Smooth muscle cell (in vitro differentiated cells): Measurements from ENCODE around the gene PLSCR3. TPM values are rescaled to one million over a fixed set of nuclear protein-coding genes. Genes with fewer than 3 reads are reported as not detected.
"Not testable (repeated sequence)": the region's sequence is repeated elsewhere in the genome, so short reads cannot be mapped to it uniquely, and the experiment has no call there.

Source experiments
- DNase-seq: peaks from one replicate; lab custom pipeline; 2025; ENCODE audit not compliant: unreplicated experiment; lab: John Stamatoyannopoulos, UW
- H2AFZ ChIP-seq: fragments of 200-600 bp; sonication (generic); 2 replicates; pipeline ENCODE4 v1.6.0; 2016; ENCODE audit warnings: antibody characterized with exemption, low read depth, mild to moderate bottlenecking
- H3F3A ChIP-seq: fragments of 200-600 bp; sonication (generic); 2 replicates; pipeline ENCODE4 v1.6.0; 2017; ENCODE audit warnings: antibody characterized with exemption, low read depth
- H3K27ac ChIP-seq: fragments of 200-600 bp; sonication (generic); 2 replicates; pipeline ENCODE4 v1.5.1; 2016; ENCODE audit warnings: low read depth, mild to moderate bottlenecking
- H3K27me3 ChIP-seq: fragments of 200-600 bp; sonication (generic); 2 replicates; pipeline ENCODE4 v1.6.1; 2016; ENCODE audit warnings: low read depth, mild to moderate bottlenecking
- H3K36me3 ChIP-seq: fragments of 200-600 bp; sonication (generic); 2 replicates; pipeline ENCODE4 v1.5.1; 2016; ENCODE audit warnings: low read depth
- H3K4me1 ChIP-seq: fragments of 200-600 bp; sonication (generic); 2 replicates; pipeline ENCODE4 v1.5.1; 2016; ENCODE audit warnings: low read depth
- H3K4me2 ChIP-seq: fragments of 200-600 bp; sonication (generic); 2 replicates; pipeline ENCODE4 v1.6.0; 2016; ENCODE audit warnings: mild to moderate bottlenecking
- H3K4me3 ChIP-seq: fragments of 200-600 bp; sonication (generic); 2 replicates; pipeline ENCODE4 v1.5.1; 2016; ENCODE audit warnings: mild to moderate bottlenecking
- H3K79me2 ChIP-seq: fragments of 200-600 bp; sonication (generic); 2 replicates; pipeline ENCODE4 v1.6.0; 2016; ENCODE audit warnings: low read depth, mild to moderate bottlenecking
- H3K9ac ChIP-seq: fragments of 200-600 bp; sonication (generic); 2 replicates; pipeline ENCODE4 v1.6.0; 2016; ENCODE audit warnings: low read depth
- H3K9me3 ChIP-seq: fragments of 200-600 bp; sonication (generic); replicated peaks from 2 replicates; pipeline ENCODE4 v1.5.1; 2016; ENCODE audit warnings: low read depth
- H4K20me1 ChIP-seq: fragments of 200-600 bp; sonication (generic); 2 replicates; pipeline ENCODE4 v1.6.0; 2016; ENCODE audit warnings: low read depth
- WGBS: methylation state at CpG from one replicate; pipeline ENCODE4 v1.1.7; 2016; ENCODE audit warnings: low lambda C conversion rate; 5-methylcytosine and 5-hydroxymethylcytosine counted together
- polyA plus RNA-seq: library from polyadenylated mRNA; unstranded; fragments of >200 nt; fragmentation: Nextera tagmentation; extraction: Ambion mirVana; gene quantifications from 2 replicates; pipeline ENCODE4 v1.2.1, GENCODE V29; 2016
- total RNA-seq: library from RNA; depleted of rRNA; stranded (reverse); fragments of >200 nt; gene quantifications from 2 replicates; pipeline ENCODE4 v1.2.3, GENCODE V29; 2014
- TF ChIP-seq, protein P1 (sequence below): fragments of 200-600 bp; sonication (generic); IDR thresholded peaks from 2 replicates; pipeline ENCODE4 v1.5.1; 2017; ENCODE audit warnings: borderline replicate concordance, mild to moderate bottlenecking, antibody characterized with exemption; ENCODE audit not compliant: insufficient read depth, poor library complexity, severe bottlenecking

Gene PLSCR3
- total and polyA plus RNA-seq, 2 experiments from 2014 or later: 29.3 to 110 TPM

DNA sequence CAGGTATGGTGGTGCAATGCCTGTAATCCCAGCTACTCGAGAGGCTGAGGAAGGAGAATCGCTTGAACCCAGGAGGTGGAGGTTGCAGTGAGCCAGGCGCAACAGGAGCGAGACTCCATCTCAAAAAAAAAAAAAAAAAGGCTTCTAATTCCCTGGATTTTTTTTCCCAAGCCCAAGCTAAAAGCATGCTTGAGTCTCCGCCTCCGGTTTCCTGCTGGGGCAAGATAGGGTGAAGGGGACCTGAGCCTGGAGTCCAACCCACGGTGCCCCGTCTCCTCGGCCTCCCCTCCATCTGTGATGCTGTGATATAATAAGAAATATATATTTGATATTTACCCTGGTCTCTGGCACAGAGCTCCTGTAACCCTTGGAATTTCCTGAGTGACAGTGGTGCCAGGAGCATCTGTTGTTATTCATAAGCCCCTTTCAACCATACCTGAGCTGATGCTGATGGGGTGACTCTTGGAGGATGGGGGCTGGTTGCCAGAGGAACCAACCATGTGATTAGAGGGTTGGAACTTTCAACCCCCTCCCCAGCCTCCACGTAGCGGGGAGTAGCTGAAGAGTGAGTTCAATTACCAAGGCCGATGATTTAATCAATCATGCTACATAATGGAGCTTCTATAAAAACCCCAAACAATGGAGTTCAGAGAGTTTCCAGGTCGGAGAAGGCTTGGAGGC lies 26.3 kb downstream of the PLSCR3 start:
- H3K9ac ChIP-seq: no peak overlapping the region
- 74% methylated on average over 13 of the region's 13 CpGs for WGBS
- TF ChIP-seq, protein P1, sequence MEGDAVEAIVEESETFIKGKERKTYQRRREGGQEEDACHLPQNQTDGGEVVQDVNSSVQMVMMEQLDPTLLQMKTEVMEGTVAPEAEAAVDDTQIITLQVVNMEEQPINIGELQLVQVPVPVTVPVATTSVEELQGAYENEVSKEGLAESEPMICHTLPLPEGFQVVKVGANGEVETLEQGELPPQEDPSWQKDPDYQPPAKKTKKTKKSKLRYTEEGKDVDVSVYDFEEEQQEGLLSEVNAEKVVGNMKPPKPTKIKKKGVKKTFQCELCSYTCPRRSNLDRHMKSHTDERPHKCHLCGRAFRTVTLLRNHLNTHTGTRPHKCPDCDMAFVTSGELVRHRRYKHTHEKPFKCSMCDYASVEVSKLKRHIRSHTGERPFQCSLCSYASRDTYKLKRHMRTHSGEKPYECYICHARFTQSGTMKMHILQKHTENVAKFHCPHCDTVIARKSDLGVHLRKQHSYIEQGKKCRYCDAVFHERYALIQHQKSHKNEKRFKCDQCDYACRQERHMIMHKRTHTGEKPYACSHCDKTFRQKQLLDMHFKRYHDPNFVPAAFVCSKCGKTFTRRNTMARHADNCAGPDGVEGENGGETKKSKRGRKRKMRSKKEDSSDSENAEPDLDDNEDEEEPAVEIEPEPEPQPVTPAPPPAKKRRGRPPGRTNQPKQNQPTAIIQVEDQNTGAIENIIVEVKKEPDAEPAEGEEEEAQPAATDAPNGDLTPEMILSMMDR: no peak
- H3K79me2 ChIP-seq: no peaks in the 10 kb centered on the region
- no peaks in the 10 kb centered on the region for H3K9me3 ChIP-seq
- no peaks in the 10 kb centered on the region for H3K4me1 ChIP-seq
- no peak overlapping the region for H2AFZ ChIP-seq
- H3K4me3 ChIP-seq: no peak overlapping the region
- H3K36me3 ChIP-seq: no peaks in the 10 kb centered on the region
- DNase-seq: no peak
- no peaks in the 10 kb centered on the region for H3F3A ChIP-seq
- H3K4me2 ChIP-seq: no peak overlapping the region
- no peaks in the 10 kb centered on the region for H3K27me3 ChIP-seq
- H4K20me1 ChIP-seq: no peaks in the 10 kb centered on the region
- H3K27ac ChIP-seq: no peak overlapping the region

DNA sequence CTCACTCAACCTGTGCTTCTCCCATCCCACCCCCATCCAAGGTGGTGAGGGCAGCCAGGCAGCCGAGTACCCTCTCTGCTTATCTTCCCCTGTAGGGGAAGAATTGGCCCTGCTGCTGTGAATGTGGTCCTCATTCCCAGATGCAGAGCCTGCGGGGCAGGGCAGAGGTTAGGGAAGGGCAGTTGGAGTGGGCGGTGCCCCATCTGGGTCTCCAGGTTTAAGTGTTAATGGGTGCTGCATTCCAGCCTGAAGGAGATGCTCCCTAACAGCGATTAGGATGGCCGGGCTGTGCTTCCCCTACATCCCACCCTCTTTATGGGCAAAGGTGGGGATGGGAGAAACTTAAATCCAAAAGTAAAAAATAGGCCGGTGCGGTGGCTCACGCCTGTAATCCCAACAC lies 27.2 kb downstream of the PLSCR3 start:
- H3K79me2 ChIP-seq: no peaks in the 10 kb centered on the region
- DNase-seq: no peak
- H3K27ac ChIP-seq: no peak overlapping the region
- H3K27me3 ChIP-seq: no peaks in the 10 kb centered on the region
- no peak overlapping the region for H3K4me3 ChIP-seq
- no peaks in the 10 kb centered on the region for H3K9me3 ChIP-seq
- no peak overlapping the region for H3K4me2 ChIP-seq
- H3K9ac ChIP-seq: no peak overlapping the region
- H3F3A ChIP-seq: no peaks in the 10 kb centered on the region
- TF ChIP-seq, protein P1: no peak
- no peak overlapping the region for H2AFZ ChIP-seq
- H3K4me1 ChIP-seq: no peaks in the 10 kb centered on the region
- WGBS: 76% methylated on average over 8 of the region's 8 CpGs
- H3K36me3 ChIP-seq: no peaks in the 10 kb centered on the region
- no peaks in the 10 kb centered on the region for H4K20me1 ChIP-seq

DNA sequence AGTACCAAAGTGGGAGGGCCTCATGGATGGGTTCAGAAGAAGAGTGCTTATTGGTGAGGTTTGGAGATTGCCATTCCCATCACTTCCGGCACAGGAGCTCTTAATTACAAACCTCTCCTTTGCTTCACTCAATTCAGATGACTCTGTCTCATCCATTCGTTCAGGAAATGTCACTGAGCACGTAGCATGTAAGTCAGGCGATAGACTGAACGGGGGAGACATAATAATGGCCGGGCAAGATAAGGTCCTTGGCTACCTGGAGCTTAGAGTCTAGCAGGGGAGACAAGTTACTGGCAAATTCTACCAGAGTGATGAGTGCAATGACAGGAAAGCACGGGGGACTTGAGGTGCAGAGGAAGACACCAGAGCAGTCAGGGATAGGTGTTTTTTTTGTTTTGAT lies 28.4 kb downstream of the PLSCR3 start:
- DNase-seq, H3K4me1 ChIP-seq, H3K4me2 ChIP-seq, H4K20me1 ChIP-seq, H3K4me3 ChIP-seq, H3K27ac ChIP-seq, H3K36me3 ChIP-seq, H3K27me3 ChIP-seq, H3K9ac ChIP-seq, H3K79me2 ChIP-seq, H2AFZ ChIP-seq, H3F3A ChIP-seq, H3K9me3 ChIP-seq: not testable (repeated sequence)
- WGBS: 83% methylated on average over 7 of the region's 7 CpGs

DNA sequence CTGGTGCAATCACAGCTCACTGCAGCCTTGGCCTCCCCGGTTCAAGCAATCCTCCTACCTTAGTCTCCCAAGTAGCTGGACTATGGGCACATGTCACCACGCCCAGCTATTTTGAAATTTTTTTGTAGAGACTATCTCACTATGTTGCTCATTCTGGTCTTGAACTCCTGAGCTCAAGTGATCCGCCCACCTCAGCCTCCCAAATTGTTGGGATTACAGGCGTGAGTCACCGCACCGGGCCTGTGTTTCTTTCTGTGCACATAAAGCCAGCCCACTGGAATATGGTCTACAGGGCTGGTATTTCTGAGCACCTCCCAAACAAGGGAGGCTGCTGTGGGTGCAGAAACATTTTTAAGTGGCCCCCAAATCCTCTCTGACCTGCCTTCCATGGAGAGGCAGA lies 31.0 kb downstream of the PLSCR3 start:
- Histone ChIP-seq H3K4me3 (no peak overlapping the region), H3F3A (no peaks in the 10 kb centered on the region), H2AFZ (no peak overlapping the region), H3K36me3 (no peaks in the 10 kb centered on the region), H3K79me2 (no peaks in the 10 kb centered on the region), H4K20me1 (no peaks in the 10 kb centered on the region), H3K4me2 (no peak overlapping the region), H3K9ac (no peak overlapping the region), H3K27me3 (no peaks in the 10 kb centered on the region), H3K9me3 (no peaks in the 10 kb centered on the region), H3K27ac (no peak overlapping the region), H3K4me1 (no peaks in the 10 kb centered on the region)
- TF ChIP-seq, protein P1: no peak
- DNase-seq: no peak
- 69% methylated on average over 6 of the region's 6 CpGs for WGBS
